ENCODE data around the gene SPRR2B. TPM values are rescaled to one million over a fixed set of nuclear protein-coding genes. Genes with fewer than 3 reads are reported as not detected.

Gene SPRR2B
- total and polyA plus RNA-seq, 2 experiments from 2014 or later: not detected

DNA sequence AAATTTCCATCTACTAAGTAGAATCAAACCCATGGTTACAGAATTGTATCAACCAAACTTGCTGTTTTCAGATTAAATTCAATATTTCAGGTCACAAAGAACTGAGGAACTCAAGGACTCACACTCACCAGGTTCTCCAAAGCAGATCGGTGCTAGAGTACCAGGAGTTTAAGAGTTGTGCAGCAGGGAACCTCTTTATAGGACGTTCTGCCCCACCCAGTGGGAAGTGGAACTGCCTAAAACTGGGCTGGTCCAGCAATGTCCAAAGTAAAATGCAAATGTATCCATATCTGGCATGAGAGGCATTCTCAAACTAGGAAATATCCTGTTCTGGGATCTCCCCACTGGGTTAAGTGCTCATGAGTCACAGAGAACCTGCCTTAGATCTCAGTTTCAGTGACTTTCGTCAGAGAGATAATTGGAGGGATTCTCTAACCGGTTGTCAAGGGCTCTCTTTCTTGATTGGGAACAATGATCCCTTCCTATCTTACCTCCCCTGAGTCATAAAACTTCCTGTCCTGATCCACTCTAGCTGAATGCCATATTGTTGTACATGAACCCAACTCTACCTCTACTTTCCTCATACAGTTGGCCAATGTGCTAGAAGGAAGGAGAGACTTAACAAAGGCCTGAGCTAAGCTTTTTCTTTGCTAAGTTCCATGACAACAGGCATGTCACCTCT lies 30.3 kb downstream of the SPRR2B start, which contains the start of gene SPRR2D:
Gene SPRR2D, minus strand, starts transcription at position 171 of the 682 bp plus-strand sequence. CDS start 774 bp downstream, outside the sequence.
- Histone ChIP-seq H3K9me3 (ENCODE audit: low read depth) (no peaks in the 10 kb centered on the region), H3K4me3 (no peak within 1 kb of the TSS), H2AFZ (no peak within 1 kb of the TSS), H3K36me3 (replicated peaks; ENCODE audit: insufficient read depth, low read depth) (no peaks in the 10 kb centered on the region), H3K4me1 (ENCODE audit: insufficient read depth) (no peaks in the 10 kb centered on the region), H4K20me1 (ENCODE audit: insufficient read depth, poor library complexity, severe bottlenecking) (no peaks in the 10 kb centered on the region), H3K79me2 (no peaks in the 10 kb centered on the region), H3K27me3 (no peaks in the 10 kb centered on the region), H3K4me2 (no peak within 1 kb of the TSS), H3K27ac (no peak within 1 kb of the TSS), H3K9me2 (replicated peaks; ENCODE audit: insufficient read depth) (no peaks in the 10 kb centered on the region)
- 44% methylated on average over 4 of the region's 4 CpGs for WGBS (ENCODE audit: low lambda C conversion rate, missing lambda C conversion rate)
- TF ChIP-seq, protein P1, sequence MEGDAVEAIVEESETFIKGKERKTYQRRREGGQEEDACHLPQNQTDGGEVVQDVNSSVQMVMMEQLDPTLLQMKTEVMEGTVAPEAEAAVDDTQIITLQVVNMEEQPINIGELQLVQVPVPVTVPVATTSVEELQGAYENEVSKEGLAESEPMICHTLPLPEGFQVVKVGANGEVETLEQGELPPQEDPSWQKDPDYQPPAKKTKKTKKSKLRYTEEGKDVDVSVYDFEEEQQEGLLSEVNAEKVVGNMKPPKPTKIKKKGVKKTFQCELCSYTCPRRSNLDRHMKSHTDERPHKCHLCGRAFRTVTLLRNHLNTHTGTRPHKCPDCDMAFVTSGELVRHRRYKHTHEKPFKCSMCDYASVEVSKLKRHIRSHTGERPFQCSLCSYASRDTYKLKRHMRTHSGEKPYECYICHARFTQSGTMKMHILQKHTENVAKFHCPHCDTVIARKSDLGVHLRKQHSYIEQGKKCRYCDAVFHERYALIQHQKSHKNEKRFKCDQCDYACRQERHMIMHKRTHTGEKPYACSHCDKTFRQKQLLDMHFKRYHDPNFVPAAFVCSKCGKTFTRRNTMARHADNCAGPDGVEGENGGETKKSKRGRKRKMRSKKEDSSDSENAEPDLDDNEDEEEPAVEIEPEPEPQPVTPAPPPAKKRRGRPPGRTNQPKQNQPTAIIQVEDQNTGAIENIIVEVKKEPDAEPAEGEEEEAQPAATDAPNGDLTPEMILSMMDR (IDR thresholded peaks at IDR 0.05; ENCODE audit: poor library complexity): no peak
- TF ChIP-seq EZH2phosphoT487 (IDR thresholded peaks at IDR 0.05; ENCODE audit: low read depth, severe bottlenecking, unreplicated experiment) (no peak), EZH2 (IDR thresholded peaks at IDR 0.05; ENCODE audit: borderline replicate concordance) (no peak)
- no peak for DNase-seq (ENCODE audit: low spot score)

DNA sequence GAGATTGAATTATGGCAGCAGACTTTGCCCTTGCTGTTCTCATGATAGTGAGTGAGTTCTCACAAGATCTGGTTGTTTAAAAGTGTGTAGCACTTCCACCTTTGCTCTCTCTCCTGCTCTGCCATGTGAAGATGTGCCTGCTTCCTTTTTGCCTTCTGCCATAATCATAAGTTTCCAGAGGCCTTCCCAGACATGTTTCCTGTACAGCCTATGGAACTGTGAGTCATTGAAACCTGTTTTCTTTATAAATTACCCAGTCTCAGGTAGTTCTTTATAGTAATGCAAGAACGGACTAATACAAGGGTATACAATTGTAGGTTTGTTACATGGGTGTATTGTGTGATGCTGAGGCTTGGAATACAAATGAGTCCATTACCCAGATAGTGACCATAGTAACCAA lies 36.2 kb downstream of the SPRR2B start:
- TF ChIP-seq, protein P1 (IDR thresholded peaks at IDR 0.05; ENCODE audit: poor library complexity): no peak
- no peak for TF ChIP-seq EZH2 (IDR thresholded peaks at IDR 0.05; ENCODE audit: borderline replicate concordance)
- no peak for TF ChIP-seq EZH2phosphoT487 (IDR thresholded peaks at IDR 0.05; ENCODE audit: low read depth, severe bottlenecking, unreplicated experiment)
- Histone ChIP-seq H4K20me1 (ENCODE audit: insufficient read depth, poor library complexity, severe bottlenecking) (no peaks in the 10 kb centered on the region), H3K27ac (no peak overlapping the region), H2AFZ (no peak overlapping the region), H3K9me3 (ENCODE audit: low read depth) (no peaks in the 10 kb centered on the region), H3K4me1 (ENCODE audit: insufficient read depth) (no peaks in the 10 kb centered on the region), H3K27me3 (no peaks in the 10 kb centered on the region), H3K4me2 (no peak overlapping the region), H3K36me3 (replicated peaks; ENCODE audit: insufficient read depth, low read depth) (no peaks in the 10 kb centered on the region), H3K4me3 (no peak overlapping the region), H3K79me2 (no peaks in the 10 kb centered on the region), H3K9me2 (replicated peaks; ENCODE audit: insufficient read depth) (no peaks in the 10 kb centered on the region)
- WGBS (ENCODE audit: low lambda C conversion rate, missing lambda C conversion rate): 79% methylated on average over 1 of the region's 1 CpG
- no peak for DNase-seq (ENCODE audit: low spot score)

DNA sequence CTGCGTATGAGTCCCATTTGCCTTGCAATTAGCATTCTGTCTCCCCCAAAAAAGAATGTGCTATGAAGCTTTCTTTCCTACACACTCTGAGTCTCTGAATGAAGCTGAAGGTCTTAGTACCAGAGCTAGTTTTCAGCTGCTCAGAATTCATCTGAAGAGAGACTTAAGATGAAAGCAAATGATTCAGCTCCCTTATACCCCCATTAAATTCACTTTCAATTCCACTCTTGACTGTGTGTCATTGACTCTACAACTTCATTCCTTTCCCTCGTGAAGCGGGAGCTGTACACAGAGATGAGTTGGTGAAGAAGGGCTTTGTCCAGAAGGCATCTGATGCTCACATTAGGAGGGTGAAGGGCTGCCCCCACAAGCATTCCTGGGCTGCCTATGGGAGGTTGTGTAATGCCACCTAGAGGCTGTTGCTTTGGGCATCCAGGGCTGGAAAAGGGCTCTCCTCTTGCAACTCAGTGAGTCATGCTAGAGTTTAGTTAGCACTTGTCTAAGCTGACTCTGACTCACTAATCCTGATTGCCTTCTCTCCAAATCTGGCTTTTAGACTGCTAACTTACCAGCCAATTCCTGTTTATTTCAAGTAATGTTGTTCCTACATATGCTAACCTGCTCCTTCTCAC lies 38.6 kb downstream of the SPRR2B start:
- Histone ChIP-seq H2AFZ (no peak overlapping the region), H3K27me3 (no peaks in the 10 kb centered on the region), H3K79me2 (no peaks in the 10 kb centered on the region), H3K4me2 (no peak overlapping the region), H3K9me3 (ENCODE audit: low read depth) (no peaks in the 10 kb centered on the region), H3K4me3 (no peak overlapping the region), H4K20me1 (ENCODE audit: insufficient read depth, poor library complexity, severe bottlenecking) (no peaks in the 10 kb centered on the region), H3K4me1 (ENCODE audit: insufficient read depth) (no peaks in the 10 kb centered on the region), H3K36me3 (replicated peaks; ENCODE audit: insufficient read depth, low read depth) (no peaks in the 10 kb centered on the region), H3K9me2 (replicated peaks; ENCODE audit: insufficient read depth) (no peaks in the 10 kb centered on the region), H3K27ac (no peak overlapping the region)
- no peak for DNase-seq (ENCODE audit: low spot score)
- no peak for TF ChIP-seq EZH2phosphoT487 (IDR thresholded peaks at IDR 0.05; ENCODE audit: low read depth, severe bottlenecking, unreplicated experiment)
- TF ChIP-seq, protein P1 (IDR thresholded peaks at IDR 0.05; ENCODE audit: poor library complexity): no peak
- no peak for TF ChIP-seq EZH2 (IDR thresholded peaks at IDR 0.05; ENCODE audit: borderline replicate concordance)
- WGBS (ENCODE audit: low lambda C conversion rate, missing lambda C conversion rate): 55% methylated on average over 3 of the region's 3 CpGs

All from hepatocyte (in vitro differentiated cells).